Measurements from ENCODE around the gene PRDM16.

PRDM16 gene

DNA sequence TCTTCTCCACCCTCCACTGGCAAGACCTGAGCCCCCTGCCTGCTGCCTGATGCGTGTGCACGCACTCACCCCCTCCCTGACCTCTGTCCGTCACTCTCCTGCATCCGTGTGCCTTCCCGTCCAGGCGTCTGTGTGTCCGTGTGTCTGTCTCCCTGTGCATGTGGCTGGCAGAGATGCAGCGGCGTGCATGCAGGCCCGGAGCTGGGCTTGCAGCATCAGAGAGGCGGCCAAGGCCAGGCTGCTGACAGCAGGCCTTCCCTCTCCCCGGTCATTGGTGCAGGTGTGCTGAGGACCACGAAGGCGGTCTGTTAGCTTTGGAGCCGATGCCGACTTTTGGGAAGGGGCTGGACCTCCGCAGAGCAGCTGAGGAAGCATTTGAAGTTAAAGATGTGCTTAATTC lies 362.7 kb downstream of the PRDM16 start:
- Histone ChIP-seq H3K79me2 (ENCODE audit: low read length) (no peaks in the 10 kb centered on the region), H3K4me3 (ENCODE audit: low read length) (no peak overlapping the region), H3K36me3 (replicated peaks; ENCODE audit: insufficient read depth, low read length) (no peaks in the 10 kb centered on the region), H3K9me2 (replicated peaks; ENCODE audit: insufficient read depth, low read length) (no peaks in the 10 kb centered on the region), H3K9me3 (replicated peaks; ENCODE audit: insufficient read depth, low read length) (no peaks in the 10 kb centered on the region), H3K9ac (ENCODE audit: low read length) (no peak overlapping the region), H2AFZ (ENCODE audit: low read length) (no peak overlapping the region), H4K20me1 (ENCODE audit: insufficient read depth, low read length) (no peaks in the 10 kb centered on the region), H3K4me1 (ENCODE audit: low read length) (no peaks in the 10 kb centered on the region), H3F3A (ENCODE audit: insufficient read depth, low read length) (no peaks in the 10 kb centered on the region), H3K4me2 (ENCODE audit: low read depth, low read length) (no peak overlapping the region), H3K27me3 (replicated peaks; ENCODE audit: insufficient read depth, low read length) (peaks cover 91% of the 10 kb centered on the region), H3K27ac (ENCODE audit: low read length) (no peak overlapping the region)
- DNase-seq: no peak
- TF ChIP-seq, protein P1, sequence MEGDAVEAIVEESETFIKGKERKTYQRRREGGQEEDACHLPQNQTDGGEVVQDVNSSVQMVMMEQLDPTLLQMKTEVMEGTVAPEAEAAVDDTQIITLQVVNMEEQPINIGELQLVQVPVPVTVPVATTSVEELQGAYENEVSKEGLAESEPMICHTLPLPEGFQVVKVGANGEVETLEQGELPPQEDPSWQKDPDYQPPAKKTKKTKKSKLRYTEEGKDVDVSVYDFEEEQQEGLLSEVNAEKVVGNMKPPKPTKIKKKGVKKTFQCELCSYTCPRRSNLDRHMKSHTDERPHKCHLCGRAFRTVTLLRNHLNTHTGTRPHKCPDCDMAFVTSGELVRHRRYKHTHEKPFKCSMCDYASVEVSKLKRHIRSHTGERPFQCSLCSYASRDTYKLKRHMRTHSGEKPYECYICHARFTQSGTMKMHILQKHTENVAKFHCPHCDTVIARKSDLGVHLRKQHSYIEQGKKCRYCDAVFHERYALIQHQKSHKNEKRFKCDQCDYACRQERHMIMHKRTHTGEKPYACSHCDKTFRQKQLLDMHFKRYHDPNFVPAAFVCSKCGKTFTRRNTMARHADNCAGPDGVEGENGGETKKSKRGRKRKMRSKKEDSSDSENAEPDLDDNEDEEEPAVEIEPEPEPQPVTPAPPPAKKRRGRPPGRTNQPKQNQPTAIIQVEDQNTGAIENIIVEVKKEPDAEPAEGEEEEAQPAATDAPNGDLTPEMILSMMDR (IDR thresholded peaks at IDR 0.05; ENCODE audit: low read length): no peak
- TF ChIP-seq EZH2 (optimal IDR thresholded peaks at IDR 0.05; ENCODE audit: low read depth, low read length) (no peak), EZH2phosphoT487 (IDR thresholded peaks at IDR 0.05; ENCODE audit: low read length) (no peak)

DNA sequence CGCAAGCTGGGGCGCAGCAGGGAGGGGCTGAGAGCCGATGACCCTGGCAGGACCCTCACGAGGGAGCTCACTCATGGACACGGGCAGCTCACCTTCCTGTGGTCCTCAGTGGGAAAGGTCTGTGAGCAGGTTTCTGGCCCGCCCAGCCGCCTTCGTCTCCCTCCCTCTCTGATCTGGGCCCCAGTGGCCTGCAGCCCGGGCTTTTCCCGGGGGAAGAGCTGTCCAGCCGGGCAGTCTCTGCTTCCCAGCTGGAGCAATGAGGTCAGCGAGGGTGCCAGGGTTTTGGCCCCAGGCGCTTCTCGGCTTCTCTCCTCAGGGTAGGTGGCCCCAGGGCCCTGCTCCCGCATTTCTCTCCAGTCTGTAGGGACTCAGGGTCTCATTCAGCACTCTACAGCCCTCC lies 363.3 kb downstream of the PRDM16 start:
- Histone ChIP-seq H2AFZ (ENCODE audit: low read length) (no peak overlapping the region), H3F3A (ENCODE audit: insufficient read depth, low read length) (no peaks in the 10 kb centered on the region), H3K4me3 (ENCODE audit: low read length) (no peak overlapping the region), H4K20me1 (ENCODE audit: insufficient read depth, low read length) (no peaks in the 10 kb centered on the region), H3K27ac (ENCODE audit: low read length) (no peak overlapping the region), H3K36me3 (replicated peaks; ENCODE audit: insufficient read depth, low read length) (no peaks in the 10 kb centered on the region), H3K79me2 (ENCODE audit: low read length) (no peaks in the 10 kb centered on the region), H3K9me2 (replicated peaks; ENCODE audit: insufficient read depth, low read length) (no peaks in the 10 kb centered on the region), H3K9me3 (replicated peaks; ENCODE audit: insufficient read depth, low read length) (no peaks in the 10 kb centered on the region), H3K27me3 (replicated peaks; ENCODE audit: insufficient read depth, low read length) (peaks cover 91% of the 10 kb centered on the region), H3K4me2 (ENCODE audit: low read depth, low read length) (no peak overlapping the region), H3K4me1 (ENCODE audit: low read length) (no peaks in the 10 kb centered on the region), H3K9ac (ENCODE audit: low read length) (no peak overlapping the region)
- TF ChIP-seq, protein P1 (IDR thresholded peaks at IDR 0.05; ENCODE audit: low read length): no peak
- TF ChIP-seq EZH2 (optimal IDR thresholded peaks at IDR 0.05; ENCODE audit: low read depth, low read length) (no peak), EZH2phosphoT487 (IDR thresholded peaks at IDR 0.05; ENCODE audit: low read length) (no peak)
- no peak for DNase-seq

DNA sequence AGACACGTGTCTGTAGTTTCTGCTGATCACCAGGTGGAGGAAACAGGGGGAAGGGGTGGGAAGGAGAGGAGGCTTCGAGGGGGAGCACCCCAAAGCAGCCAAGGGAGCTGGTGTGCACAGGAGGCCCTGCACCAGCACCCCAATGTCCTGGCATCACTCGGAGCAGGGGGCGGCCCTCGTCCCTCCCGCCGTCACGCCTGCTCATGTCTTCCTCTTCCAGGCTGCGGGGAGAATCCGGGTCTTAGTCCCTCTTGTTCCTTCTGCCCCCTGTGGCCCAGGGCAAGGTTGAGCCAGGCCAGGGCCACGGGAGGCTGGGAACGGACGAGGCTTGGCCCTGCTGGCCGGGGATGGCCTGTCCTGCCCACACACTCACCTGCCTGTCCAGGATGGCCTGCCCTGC lies 364.1 kb downstream of the PRDM16 start:
- Histone ChIP-seq H3F3A (ENCODE audit: insufficient read depth, low read length) (no peaks in the 10 kb centered on the region), H3K4me2 (ENCODE audit: low read depth, low read length) (no peak overlapping the region), H3K36me3 (replicated peaks; ENCODE audit: insufficient read depth, low read length) (no peaks in the 10 kb centered on the region), H3K9me2 (replicated peaks; ENCODE audit: insufficient read depth, low read length) (no peaks in the 10 kb centered on the region), H3K9me3 (replicated peaks; ENCODE audit: insufficient read depth, low read length) (no peaks in the 10 kb centered on the region), H2AFZ (ENCODE audit: low read length) (no peak overlapping the region), H4K20me1 (ENCODE audit: insufficient read depth, low read length) (no peaks in the 10 kb centered on the region), H3K27me3 (replicated peaks; ENCODE audit: insufficient read depth, low read length) (peaks cover 93% of the 10 kb centered on the region), H3K9ac (ENCODE audit: low read length) (no peak overlapping the region), H3K4me3 (ENCODE audit: low read length) (no peak overlapping the region), H3K4me1 (ENCODE audit: low read length) (no peaks in the 10 kb centered on the region), H3K27ac (ENCODE audit: low read length) (no peak overlapping the region), H3K79me2 (ENCODE audit: low read length) (no peaks in the 10 kb centered on the region)
- no peak for DNase-seq
- TF ChIP-seq, protein P1 (IDR thresholded peaks at IDR 0.05; ENCODE audit: low read length): no peak
- TF ChIP-seq EZH2 (optimal IDR thresholded peaks at IDR 0.05; ENCODE audit: low read depth, low read length): no peak
- no peak for TF ChIP-seq EZH2phosphoT487 (IDR thresholded peaks at IDR 0.05; ENCODE audit: low read length)
